Activated B cell treated with CpG ODN at 0.5 μM for 24 hours (primary cell): ENCODE data around the gene TEAD1. TPM values are rescaled to one million over a fixed set of nuclear protein-coding genes. Genes with fewer than 3 reads are reported as not detected.

ENCODE experiments used
- ATAC-seq: fragments of 200-7000 bp; cut with Tn5 transposase; one replicate; pipeline ENCODE4 v1.10.0; 2021; ENCODE audit warnings: low read depth, mild to moderate bottlenecking, moderate library complexity
- CTCF ChIA-PET: fragments of 350-600 bp; sonication (Branson Sonifier 250); formaldehyde crosslinking; loops from one replicate; lab custom pipeline; 2021; ENCODE audit warnings: antibody characterized with exemption; lab: Charles Lee
- POLR2A ChIA-PET: fragments of 350-600 bp; sonication (Branson Sonifier 250); formaldehyde crosslinking; loops from one replicate; lab custom pipeline; 2021; ENCODE audit warnings: antibody characterized with exemption; lab: Charles Lee
- DNase-seq: peaks from one replicate; pipeline ENCODE4 v3.0.0; 2022
- H3K27ac Mint-ChIP-seq: one replicate; pipeline ENCODE4 v1.8.0; 2020; ENCODE audit warnings: mixed read lengths
- H3K27me3 Mint-ChIP-seq: one replicate; pipeline ENCODE4 v1.8.0; 2021; ENCODE audit warnings: mixed read lengths
- H3K36me3 Mint-ChIP-seq: one replicate; pipeline ENCODE4 v1.8.0; 2021; ENCODE audit warnings: low read depth, mixed read lengths
- H3K4me1 Mint-ChIP-seq: one replicate; pipeline ENCODE4 v1.8.0; 2021; ENCODE audit warnings: mixed read lengths
- H3K4me3 Mint-ChIP-seq: one replicate; pipeline ENCODE4 v1.8.0; 2020; ENCODE audit warnings: mild to moderate bottlenecking, mixed read lengths
- H3K9me3 Mint-ChIP-seq: one replicate; pipeline ENCODE4 v1.8.0; 2020; ENCODE audit warnings: mixed read lengths
- intact Hi-C: fragments of 100-400 bp; cut with micrococcal nuclease; formaldehyde crosslinking; loops from one replicate; pipeline ENCODE4 v1.15.1; 2024
- total RNA-seq: library from RNA; stranded (reverse); gene quantifications from 2 replicates; pipeline ENCODE4 v1.2.3, GENCODE V29; 2022
- TF ChIP-seq, protein P1 (sequence below): fragments of 200-600 bp; IDR thresholded peaks from one replicate; pipeline ENCODE4 v1.8.0; 2022; ENCODE audit warnings: antibody characterized with exemption, mild to moderate bottlenecking

TEAD1 gene
- total RNA-seq, 1 donor from 2014 or later = 0.07 TPM

DNA sequence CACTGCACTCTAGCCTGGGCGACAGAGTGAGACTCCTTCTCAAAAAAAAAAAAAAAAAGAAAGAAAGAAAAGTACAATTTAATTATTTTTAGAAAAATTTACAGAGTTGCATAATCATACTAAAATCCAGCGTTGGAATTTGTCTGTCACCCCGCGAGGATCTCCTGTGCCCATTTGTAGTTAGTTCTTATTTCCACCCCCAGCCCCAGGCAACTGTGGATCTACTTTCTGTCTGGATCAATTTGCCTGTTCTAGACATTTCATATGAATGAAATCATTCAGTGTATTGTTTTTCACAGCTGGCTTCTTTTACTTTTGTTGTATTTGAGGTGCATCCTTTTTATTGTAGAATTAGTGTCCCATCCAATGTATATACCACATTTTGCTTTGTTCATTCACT lies 232.3 kb downstream of the TEAD1 start:
- ChIA-PET POLR2A (no interaction called here), CTCF (no interaction called here)
- no peak for DNase-seq
- ATAC-seq = no peak
- Mint-ChIP-seq H3K27me3 (peaks cover 2% of the 10 kb centered on the region), H3K9me3 (no peaks in the 10 kb centered on the region), H3K36me3 (no peaks in the 10 kb centered on the region), H3K4me3 (no peak overlapping the region), H3K27ac (no peak overlapping the region), H3K4me1 (no peaks in the 10 kb centered on the region)
- intact Hi-C loops = no loop called here
- TF ChIP-seq, protein P1, sequence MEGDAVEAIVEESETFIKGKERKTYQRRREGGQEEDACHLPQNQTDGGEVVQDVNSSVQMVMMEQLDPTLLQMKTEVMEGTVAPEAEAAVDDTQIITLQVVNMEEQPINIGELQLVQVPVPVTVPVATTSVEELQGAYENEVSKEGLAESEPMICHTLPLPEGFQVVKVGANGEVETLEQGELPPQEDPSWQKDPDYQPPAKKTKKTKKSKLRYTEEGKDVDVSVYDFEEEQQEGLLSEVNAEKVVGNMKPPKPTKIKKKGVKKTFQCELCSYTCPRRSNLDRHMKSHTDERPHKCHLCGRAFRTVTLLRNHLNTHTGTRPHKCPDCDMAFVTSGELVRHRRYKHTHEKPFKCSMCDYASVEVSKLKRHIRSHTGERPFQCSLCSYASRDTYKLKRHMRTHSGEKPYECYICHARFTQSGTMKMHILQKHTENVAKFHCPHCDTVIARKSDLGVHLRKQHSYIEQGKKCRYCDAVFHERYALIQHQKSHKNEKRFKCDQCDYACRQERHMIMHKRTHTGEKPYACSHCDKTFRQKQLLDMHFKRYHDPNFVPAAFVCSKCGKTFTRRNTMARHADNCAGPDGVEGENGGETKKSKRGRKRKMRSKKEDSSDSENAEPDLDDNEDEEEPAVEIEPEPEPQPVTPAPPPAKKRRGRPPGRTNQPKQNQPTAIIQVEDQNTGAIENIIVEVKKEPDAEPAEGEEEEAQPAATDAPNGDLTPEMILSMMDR = no peak

DNA sequence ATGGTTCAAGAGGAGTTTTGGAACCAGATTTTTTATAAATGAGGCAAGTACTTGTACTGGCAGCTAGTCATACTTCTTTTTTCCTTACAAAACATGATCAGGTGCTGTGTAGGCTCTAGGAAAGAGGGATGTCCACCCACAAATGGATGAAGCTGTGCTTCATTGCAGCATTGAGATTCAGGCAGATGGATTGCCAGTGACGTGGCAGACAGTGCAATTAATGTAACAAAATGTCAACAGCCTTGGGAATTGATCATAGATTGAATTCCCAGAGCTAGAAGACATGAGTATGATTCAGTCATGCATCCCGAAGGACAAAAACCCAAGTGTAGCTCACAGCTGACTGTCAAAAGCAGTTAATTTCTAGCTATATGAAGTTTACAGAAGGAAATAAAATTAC lies 235.7 kb downstream of the TEAD1 start:
- Mint-ChIP-seq H3K27me3 (peaks cover 2% of the 10 kb centered on the region), H3K4me1 (no peaks in the 10 kb centered on the region), H3K27ac (no peak overlapping the region), H3K4me3 (no peak overlapping the region), H3K36me3 (no peaks in the 10 kb centered on the region), H3K9me3 (no peaks in the 10 kb centered on the region)
- TF ChIP-seq, protein P1 = no peak
- DNase-seq = no peak
- ChIA-PET POLR2A (interaction anchor here (0.6 kb wide), 1 partner anchor 413 kb away, joined by 3 read pairs; no protein-coding TSS in a partner anchor), CTCF (no interaction called here)
- ATAC-seq = no peak
- intact Hi-C loops = no loop called here

DNA sequence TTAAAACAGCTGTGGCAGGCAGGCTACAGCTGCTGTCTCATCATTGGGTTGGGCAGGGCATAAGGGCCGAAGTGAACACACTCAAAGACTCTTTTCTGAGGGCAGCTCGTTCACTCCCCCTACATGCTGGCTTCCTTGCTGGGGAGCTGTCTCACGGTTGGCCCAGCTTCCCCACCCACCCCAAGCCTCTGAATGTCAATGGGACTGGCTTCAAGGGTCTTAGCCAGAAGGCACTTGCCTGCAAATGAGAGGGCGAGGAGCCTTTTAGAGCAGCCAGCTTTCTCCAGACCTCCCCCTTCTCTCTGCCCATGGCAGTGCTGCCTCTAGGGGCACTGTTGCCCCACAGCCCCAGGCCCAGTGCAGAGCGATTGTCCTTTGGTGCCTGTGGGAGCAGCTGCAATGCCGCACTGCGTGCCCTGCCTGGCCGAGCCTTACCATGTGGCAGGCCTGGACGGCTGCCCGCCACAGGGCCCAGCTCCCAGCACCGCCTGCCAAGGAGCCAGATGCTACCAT lies 240.2 kb downstream of the TEAD1 start:
- no peak for DNase-seq
- CTCF ChIA-PET = no interaction called here
- no peak overlapping the region for H3K27ac Mint-ChIP-seq

DNA sequence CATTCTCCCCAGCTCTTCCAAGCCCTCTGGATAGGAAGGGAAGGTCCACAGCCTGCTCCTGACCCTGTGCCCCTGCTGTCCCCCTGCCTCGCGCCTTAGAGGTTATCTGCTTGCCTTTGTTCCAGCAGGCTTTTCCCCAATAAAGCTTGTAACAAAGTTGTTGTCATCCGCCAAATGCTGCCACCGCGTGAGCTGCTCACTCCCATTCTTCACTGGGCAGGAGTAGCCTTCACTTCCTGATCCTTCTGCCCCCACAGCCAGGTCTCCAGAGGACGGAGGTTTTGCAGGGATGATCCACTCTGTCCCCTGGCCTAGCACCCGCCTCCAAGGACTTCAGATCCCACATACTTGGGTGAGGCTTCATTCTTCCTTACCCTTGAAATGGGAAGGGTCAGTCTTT lies 240.9 kb downstream of the TEAD1 start:
- no peaks in the 10 kb centered on the region for H3K9me3 Mint-ChIP-seq
- H3K36me3 Mint-ChIP-seq = no peaks in the 10 kb centered on the region
- no peaks in the 10 kb centered on the region for H3K4me1 Mint-ChIP-seq
- H3K27me3 Mint-ChIP-seq = no peaks in the 10 kb centered on the region
- intact Hi-C loops = no loop called here
- POLR2A ChIA-PET = no interaction called here
- CTCF ChIA-PET = no interaction called here
- no peak for DNase-seq
- ATAC-seq = no peak
- H3K27ac Mint-ChIP-seq = no peak overlapping the region
- TF ChIP-seq, protein P1 = no peak
- no peak overlapping the region for H3K4me3 Mint-ChIP-seq

More for the DNA sequence above, 240.2 kb downstream of the TEAD1 start:
- ATAC-seq = peak; percentile 18
- H3K36me3 Mint-ChIP-seq = no peaks in the 10 kb centered on the region
- no peaks in the 10 kb centered on the region for H3K4me1 Mint-ChIP-seq
- POLR2A ChIA-PET = no interaction called here
- TF ChIP-seq, protein P1 = no peak
- intact Hi-C loops = no loop called here
- no peaks in the 10 kb centered on the region for H3K9me3 Mint-ChIP-seq
- H3K4me3 Mint-ChIP-seq = no peak overlapping the region
- H3K27me3 Mint-ChIP-seq = no peaks in the 10 kb centered on the region

DNA sequence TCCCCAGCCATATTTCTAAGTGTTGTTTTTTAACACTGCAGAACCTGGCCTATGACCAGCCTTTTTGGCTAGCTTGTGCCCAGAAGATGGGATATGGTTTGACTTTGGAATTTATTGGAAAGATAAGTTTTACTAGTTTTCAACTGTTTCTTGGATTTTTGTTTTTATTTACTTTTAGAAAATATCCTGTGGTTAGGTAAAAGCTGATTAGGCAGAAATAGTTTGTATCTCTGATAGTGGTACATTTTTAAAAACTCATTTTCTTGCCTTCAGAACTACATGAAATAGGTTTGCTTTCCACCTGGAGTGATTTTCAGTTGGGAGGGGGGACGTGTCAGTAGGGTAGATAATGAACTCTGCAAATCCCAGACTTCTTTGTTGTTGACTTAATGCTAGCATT lies 243.6 kb downstream of the TEAD1 start:
- H3K4me3 Mint-ChIP-seq = no peak overlapping the region
- TF ChIP-seq, protein P1 = no peak
- CTCF ChIA-PET = no interaction called here
- no peaks in the 10 kb centered on the region for H3K36me3 Mint-ChIP-seq
- H3K9me3 Mint-ChIP-seq = no peaks in the 10 kb centered on the region
- ATAC-seq (no peak), DNase-seq (no peak)
- intact Hi-C loops = no loop called here
- H3K27me3 Mint-ChIP-seq = no peaks in the 10 kb centered on the region
- H3K27ac Mint-ChIP-seq = no peak overlapping the region
- POLR2A ChIA-PET = no interaction called here
- H3K4me1 Mint-ChIP-seq = no peaks in the 10 kb centered on the region
